GM18870 (cell line): Measurements from ENCODE around the gene SLC16A2.

ENCODE experiments used
- ATAC-seq: cut with Tn5 transposase; IDR thresholded peaks from one replicate; pipeline ENCODE4 v1.9.1; 2021; ENCODE audit warnings: moderate library complexity; ENCODE audit not compliant: unreplicated experiment

The SLC16A2 gene

GRCh38 chrX:74421036-74421739 lies at the start of gene SLC16A2:
SLC16A2 (plus strand) TSS chrX:74421493; CDS start chrX:74421638, 145 bp downstream.
- ATAC-seq = no peak

- ATAC-seq = no peak
Observed at GRCh38 chrX:74372272-74372671, 49.0 kb upstream of the SLC16A2 start.

- no peak for ATAC-seq
Observed at GRCh38 chrX:74377282-74377681, 44.0 kb upstream of the SLC16A2 start.

- ATAC-seq = peak; percentile 86
Observed at GRCh38 chrX:74382613-74383012, 38.7 kb upstream of the SLC16A2 start.

GRCh38 chrX:74383611-74384010 lies 37.7 kb upstream of the SLC16A2 start:
- ATAC-seq = no peak

GRCh38 chrX:74389016-74389722 lies 32.1 kb upstream of the SLC16A2 start:
- no peak for ATAC-seq

- ATAC-seq = no peak
Observed at GRCh38 chrX:74395556-74395955, 25.7 kb upstream of the SLC16A2 start.

- no peak for ATAC-seq
Observed at GRCh38 chrX:74405973-74406489, 15.3 kb upstream of the SLC16A2 start.

- peak; percentile 64 for ATAC-seq
Observed at GRCh38 chrX:74408304-74408703, 13.0 kb upstream of the SLC16A2 start.

- ATAC-seq = no peak
Observed at GRCh38 chrX:74419864-74420195, 1.5 kb upstream of the SLC16A2 start.

- ATAC-seq = no peak
Observed at GRCh38 chrX:74420196-74421035, 877 bp upstream of the SLC16A2 start.

- no peak for ATAC-seq
Observed at GRCh38 chrX:74421740-74422352, 553 bp downstream of the SLC16A2 start.

- no peak for ATAC-seq
Observed at GRCh38 chrX:74422576-74423288, 1.4 kb downstream of the SLC16A2 start.

GRCh38 chrX:74423289-74423998 lies 2.2 kb downstream of the SLC16A2 start:
- no peak for ATAC-seq

GRCh38 chrX:74426071-74426470 lies 4.8 kb downstream of the SLC16A2 start:
- ATAC-seq = no peak

GRCh38 chrX:74426615-74427014 lies 5.3 kb downstream of the SLC16A2 start:
- no peak for ATAC-seq

GRCh38 chrX:74431797-74432196 lies 10.5 kb downstream of the SLC16A2 start:
- no peak for ATAC-seq

GRCh38 chrX:74434336-74434735 lies 13.0 kb downstream of the SLC16A2 start:
- ATAC-seq = no peak

GRCh38 chrX:74437530-74437929 lies 16.2 kb downstream of the SLC16A2 start:
- no peak for ATAC-seq

GRCh38 chrX:74438764-74439163 lies 17.5 kb downstream of the SLC16A2 start:
- no peak for ATAC-seq
